Measurements from ENCODE around the gene CRABP1.

The CRABP1 gene

DNA sequence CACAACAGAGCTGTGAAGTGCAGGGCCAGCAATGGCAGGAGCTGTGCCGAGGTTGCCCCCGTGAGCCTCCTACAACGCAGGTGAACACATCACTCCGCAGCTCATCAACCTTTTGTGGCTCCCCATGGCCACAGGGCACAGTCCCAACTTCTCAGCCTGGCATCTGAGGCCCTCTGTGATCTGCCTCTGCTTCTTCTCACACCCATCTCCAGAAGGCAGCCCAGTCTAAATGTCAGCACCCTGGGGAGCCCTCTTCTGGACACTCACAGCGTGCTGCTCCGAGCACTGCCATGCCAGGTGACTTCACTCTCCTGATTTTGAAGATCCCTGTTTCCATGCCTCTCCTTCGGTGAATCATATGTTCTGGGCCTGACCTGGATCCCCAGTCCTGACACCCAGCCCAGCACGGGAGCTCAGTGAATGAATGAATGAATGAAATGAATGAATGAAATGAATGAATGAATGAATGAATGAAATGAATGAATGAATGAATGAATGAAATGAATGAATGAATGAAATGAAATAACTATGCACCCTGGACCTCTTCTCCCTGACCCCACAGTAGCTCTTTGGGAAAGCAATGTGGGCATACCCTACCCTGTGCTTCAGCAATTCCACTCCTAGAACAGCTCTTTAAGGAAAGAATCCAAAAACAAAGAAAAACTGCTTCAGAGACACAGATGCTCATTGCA is 22.9 kb upstream of the CRABP1 start:
- DNase-seq = no peak

- no peak for DNase-seq
Measured at GRCh38 chr15:78319588-78319987, 20.6 kb upstream of the CRABP1 start.

DNA sequence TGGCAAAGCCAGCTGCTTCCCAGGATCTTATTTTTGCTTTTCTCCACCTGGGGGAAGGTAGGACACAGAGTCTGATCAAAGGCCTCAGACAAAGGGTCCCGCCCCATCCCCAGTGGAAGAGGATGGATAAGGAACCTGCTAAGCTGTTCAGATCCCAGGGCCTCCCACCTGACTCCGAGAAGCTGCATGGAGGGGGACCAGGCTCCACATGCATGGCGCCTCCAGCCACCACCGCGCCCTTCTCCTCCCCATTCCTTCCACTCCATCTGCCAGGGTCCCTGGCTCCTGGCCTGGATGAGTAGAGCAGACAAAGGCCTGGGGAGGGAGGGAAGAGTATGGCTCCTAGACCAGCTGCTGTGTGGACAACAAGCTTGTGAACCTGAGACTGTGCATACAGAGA is 20.0 kb upstream of the CRABP1 start:
- no peak for DNase-seq

- no peak for DNase-seq
Measured at GRCh38 chr15:78321041-78321570, 19.0 kb upstream of the CRABP1 start.

DNA sequence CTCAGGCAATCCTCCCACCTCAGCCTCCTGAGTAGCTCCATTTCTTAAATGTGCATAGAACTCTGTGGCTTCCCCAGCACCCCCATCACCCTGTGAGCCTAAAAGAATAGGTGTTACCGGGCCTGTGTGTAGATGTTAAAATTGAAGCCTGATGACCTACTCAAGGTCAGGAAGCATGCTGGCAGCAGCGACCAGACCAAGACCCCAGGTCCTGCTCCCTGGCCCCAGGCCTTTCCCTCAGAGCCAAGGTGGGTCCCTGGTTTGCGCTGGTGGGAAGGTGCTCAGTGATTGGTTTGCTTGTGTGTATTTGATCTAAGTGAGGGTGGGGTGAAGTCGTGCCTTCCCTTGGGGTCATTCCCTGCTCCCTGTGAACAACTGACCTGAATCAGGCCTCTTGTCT is 18.4 kb upstream of the CRABP1 start:
- DNase-seq = no peak

- no peak for DNase-seq
Measured at GRCh38 chr15:78322243-78322642, 17.9 kb upstream of the CRABP1 start.

DNA sequence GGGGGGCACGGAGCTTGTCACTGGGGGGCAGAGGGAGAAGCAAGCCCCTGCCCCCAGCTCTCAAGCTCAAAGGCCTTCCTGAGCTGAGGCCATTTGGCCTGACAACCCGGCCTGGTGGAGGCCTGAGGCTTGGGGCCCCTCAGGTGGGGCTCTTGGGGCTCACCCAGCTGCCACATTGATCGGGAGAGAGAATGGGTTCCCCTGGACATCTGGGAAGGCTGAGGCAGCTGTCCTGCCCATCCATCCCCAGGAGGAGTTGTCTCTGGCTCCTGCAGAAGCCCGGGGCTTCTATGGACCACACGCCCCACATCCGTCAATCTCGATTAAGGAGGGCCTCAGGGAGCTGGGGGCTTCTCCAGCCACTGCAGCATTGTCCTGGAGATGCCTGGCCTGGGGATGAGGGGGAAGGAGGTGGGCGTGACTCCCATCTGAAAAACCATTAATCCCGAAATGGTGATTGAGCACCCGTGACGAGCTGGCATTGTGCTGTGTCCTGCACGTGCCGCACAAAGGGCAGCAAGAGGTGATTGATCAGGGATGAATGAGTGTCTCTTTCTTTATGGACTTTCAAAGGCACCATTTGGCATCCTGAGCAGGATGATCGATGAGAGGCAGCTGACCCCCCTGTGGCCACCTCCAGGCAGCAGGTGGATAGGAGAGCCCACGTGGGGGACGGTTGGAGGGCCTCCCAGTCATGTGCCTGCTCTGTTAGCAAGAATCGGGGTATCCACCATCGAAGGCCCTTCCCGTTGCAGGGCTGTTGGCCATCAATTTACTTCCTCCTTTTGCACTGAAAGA is 17.2 kb upstream of the CRABP1 start:
- no peak for DNase-seq

GRCh38 chr15:78323693-78324092 is 16.5 kb upstream of the CRABP1 start:
- DNase-seq = no peak

DNA sequence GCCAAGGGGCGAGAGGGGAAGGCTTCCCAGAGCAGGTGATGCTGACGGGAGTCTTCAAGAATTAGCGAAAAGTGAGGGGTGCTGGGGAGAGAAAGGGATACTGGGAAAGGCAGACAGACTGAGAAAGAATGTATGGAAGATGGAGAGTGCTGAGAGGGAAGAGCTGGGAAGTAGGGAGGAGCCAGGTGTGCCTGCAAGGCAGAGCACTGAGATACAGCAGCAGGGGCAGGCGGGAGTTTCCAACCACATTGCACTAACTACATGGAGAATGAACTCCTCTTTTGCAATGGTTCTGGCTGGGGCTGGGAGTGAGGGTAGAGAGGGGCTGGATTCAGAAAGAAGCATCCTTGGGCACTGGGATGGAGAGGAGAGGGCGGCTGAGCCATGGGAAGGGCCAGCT is 16.0 kb upstream of the CRABP1 start:
- no peak for DNase-seq

DNA sequence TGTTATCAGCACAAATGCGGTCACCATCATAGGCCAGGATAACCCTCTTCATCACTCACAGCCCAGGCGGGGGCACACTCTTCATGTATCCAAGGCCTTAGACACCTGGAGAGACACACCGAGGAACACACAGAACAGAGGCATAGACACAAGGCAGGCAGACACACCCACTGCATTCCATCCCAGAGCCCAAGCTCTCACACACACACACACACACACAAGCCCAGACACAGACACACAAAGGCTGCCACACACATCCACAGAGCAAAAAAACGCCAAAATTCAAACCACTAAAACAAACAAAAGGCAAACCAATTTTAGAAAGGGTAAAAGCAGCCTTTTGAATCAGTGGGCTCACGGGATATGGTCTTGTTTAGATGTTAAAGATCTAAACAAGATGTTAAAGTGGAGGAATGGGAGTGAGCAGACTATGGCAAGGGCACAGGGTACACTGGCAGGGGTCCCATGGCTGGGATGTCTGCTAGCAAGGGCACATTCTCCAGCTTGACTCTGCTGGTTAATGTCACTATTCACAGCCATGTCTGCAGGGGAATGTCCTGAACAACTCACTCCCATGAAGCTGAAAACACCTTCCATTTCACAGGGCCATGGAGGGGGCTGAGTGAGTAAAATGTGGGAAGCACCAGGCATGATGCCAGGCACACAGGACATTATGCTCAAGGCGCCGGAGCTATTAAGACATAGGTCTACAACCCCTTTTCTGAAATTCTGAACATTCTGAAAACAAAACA is 14.9 kb upstream of the CRABP1 start:
- no peak for DNase-seq

DNA sequence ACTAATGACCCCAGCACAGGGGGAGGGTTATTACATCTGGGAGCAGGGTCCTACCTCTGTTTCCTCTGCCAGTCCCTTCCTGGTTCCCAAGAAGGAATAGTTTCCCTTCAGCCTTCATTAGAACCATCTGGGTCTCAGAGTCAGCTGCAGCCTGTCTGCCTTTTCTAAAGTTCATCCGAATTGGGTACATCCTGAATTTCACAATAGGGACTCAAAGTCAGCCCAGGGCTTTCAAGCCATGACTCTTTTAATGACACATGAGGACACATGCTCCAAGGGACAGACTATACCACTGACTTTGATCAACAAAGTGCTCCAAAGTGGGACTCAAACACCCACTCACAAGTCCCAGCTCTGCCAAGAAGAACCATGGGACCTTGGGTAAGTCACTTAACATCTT is 12.7 kb upstream of the CRABP1 start:
- no peak for DNase-seq

DNA sequence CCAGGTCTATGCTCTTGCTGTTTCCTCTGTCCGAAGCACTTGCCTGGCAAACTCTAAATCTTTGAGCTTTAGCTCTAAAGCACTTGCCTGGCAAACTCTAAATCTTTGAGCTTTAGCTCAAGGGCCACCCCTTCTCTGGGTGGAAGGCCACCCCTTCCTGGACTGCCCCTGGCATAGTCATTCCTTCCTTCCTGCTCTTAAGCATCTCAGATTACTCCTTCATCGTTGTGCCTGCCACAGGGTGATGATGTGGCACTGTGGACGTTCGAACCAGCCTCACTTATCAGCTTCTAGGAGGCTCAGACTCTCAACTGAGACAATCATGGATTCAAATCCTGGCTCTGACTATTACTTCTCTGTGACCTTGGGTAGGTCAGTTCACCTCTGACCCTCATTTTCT is 10.5 kb upstream of the CRABP1 start:
- DNase-seq = no peak

DNA sequence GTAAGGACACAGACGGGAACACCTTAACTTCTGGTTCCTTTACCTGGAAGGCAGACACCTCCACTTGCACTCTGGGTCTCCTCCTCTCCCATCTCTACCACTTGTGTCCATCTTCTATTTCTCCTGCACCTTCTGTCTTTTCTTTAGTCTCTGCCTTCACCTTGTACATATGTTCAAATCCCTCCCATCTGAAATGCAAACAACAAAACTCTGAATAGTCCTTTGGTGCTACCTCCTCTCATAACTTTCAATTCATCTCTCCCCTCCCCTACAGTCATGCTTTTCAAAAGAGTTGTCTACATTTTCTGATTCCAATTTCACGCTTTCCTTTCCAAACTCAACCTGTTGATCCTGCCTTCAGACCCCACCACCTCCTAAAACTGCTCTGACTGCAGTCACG is 5.3 kb upstream of the CRABP1 start:
- no peak for DNase-seq

DNA sequence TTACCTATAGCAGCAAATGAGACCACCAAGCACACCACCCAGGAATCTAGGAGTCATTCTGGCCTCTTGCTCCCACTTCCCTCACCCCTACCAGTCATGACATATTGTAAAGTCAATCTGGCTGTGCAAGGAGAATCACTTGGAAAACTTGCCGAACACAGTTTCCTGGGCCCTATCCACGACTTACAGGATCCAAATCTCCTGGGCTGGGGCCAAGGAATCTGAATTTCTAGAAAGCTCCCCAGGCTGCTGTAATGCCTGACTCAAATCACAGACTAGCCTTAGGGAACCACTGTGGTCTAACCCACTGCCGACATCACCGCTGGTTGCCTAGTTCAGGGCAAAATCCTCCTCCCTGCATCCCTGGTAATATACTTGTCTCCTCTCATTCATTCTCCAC is 4.2 kb upstream of the CRABP1 start:
- DNase-seq = no peak

GRCh38 chr15:78338781-78339180 is 1.4 kb upstream of the CRABP1 start:
- no peak for DNase-seq

- DNase-seq = no peak
Measured at GRCh38 chr15:78339559-78339958, 594 bp upstream of the CRABP1 start.

GRCh38 chr15:78341057-78341987 is 1.2 kb downstream of the CRABP1 start:
- DNase-seq = no peak

DNA sequence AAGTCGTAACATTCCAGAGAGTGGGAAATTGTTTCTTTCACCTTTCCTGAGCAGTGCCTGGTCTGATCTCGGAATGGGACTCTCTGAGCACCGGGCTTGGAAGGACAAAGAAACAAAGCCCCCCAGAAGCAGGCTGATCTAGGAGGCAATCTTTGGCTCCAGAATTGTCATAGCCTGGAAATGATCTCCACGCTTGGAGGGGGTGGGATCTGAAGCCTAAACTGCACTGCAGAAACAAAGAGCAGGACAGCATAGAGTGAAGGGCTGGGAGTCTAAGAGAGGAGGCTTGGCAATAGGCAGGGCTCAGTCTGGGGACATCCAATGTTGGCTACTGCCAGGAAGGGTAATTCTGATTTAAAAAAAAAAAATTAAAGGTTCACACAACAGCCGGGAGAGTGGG is 1.9 kb downstream of the CRABP1 start:
- DNase-seq = no peak

- no peak for DNase-seq
Measured at GRCh38 chr15:78343276-78344060, 3.3 kb downstream of the CRABP1 start.

GRCh38 chr15:78345396-78346125 is 5.4 kb downstream of the CRABP1 start:
- DNase-seq = no peak
